Measurements from ENCODE around the gene DIAPH1. TPM values are rescaled to one million over a fixed set of nuclear protein-coding genes. Genes with fewer than 3 reads are reported as not detected.

The DIAPH1 gene
- polyA plus RNA-seq, 1 experiment = 27.1 TPM

- Histone ChIP-seq H3K27me3 (ENCODE audit: control insufficient read depth, insufficient read depth, low read length) (no peaks in the 10 kb centered on the region), H3K27ac (ENCODE audit: low read depth, low read length) (no peak overlapping the region), H3K9me3 (ENCODE audit: control insufficient read depth, insufficient read depth, low read length) (peaks cover 11% of the 10 kb centered on the region; the same call in 1 of the 2 replicates), H3K4me3 (ENCODE audit: low read depth, low read length) (no peak overlapping the region)
- CTCF ChIA-PET = no interaction called here
- DNase-seq (ENCODE audit: low read depth, low spot score) = no peak
- TF ChIP-seq, protein P1, sequence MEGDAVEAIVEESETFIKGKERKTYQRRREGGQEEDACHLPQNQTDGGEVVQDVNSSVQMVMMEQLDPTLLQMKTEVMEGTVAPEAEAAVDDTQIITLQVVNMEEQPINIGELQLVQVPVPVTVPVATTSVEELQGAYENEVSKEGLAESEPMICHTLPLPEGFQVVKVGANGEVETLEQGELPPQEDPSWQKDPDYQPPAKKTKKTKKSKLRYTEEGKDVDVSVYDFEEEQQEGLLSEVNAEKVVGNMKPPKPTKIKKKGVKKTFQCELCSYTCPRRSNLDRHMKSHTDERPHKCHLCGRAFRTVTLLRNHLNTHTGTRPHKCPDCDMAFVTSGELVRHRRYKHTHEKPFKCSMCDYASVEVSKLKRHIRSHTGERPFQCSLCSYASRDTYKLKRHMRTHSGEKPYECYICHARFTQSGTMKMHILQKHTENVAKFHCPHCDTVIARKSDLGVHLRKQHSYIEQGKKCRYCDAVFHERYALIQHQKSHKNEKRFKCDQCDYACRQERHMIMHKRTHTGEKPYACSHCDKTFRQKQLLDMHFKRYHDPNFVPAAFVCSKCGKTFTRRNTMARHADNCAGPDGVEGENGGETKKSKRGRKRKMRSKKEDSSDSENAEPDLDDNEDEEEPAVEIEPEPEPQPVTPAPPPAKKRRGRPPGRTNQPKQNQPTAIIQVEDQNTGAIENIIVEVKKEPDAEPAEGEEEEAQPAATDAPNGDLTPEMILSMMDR (IDR thresholded peaks at IDR 0.05; ENCODE audit: low read depth, low read length) = no peak
- POLR2A ChIA-PET = no interaction called here
Observed at GRCh38 chr5:141494761-141495452, 123.9 kb downstream of the DIAPH1 start.

DNA sequence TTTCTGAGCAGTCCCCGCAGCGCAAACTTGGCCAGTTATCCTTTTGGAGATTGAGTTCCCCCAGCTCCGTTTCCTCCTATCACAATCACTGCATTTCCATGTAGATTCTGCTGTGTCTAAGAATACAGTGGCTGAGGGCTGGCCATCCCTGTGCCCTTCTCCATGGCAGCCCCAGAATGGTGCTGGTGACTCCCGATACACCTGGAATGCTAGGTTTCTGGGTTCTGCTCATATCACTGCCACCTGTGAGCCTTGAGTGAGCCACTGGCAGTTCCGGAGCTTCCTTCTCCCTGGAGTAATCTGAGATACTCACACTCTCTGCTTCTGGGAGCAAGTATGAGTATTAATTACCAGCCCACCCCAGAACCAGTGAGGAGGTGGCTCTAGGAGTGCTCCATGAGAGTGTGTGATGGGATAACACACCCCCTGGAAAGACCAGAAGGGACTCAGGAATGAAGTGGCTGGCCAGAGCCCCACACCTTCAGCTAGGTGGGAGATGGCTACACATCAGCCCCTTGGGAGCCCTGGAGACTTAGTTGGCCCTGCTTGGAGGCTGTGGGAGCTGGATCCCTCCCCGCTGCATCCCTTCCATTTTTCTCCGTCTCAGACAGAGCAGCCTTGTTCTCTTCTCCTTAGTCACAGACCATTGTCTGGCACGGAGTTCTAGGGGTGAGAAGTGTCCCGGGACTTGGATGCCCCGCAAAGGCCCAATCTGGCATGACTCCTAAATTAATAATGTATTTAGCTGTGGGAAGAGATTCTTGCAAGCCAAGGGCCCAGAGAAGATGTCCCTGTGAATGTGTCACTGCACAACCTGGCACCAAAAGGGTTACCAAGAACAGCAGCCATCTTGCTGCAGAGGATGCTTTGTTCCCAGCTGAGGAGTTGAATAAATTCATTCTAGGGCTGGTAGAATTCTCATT, 125.0 kb downstream of the DIAPH1 start:
- Histone ChIP-seq H3K9me3 (ENCODE audit: control insufficient read depth, insufficient read depth, low read length) (peaks cover 11% of the 10 kb centered on the region; the same call in 1 of the 2 replicates), H3K27ac (ENCODE audit: low read depth, low read length) (no peak overlapping the region), H3K4me3 (ENCODE audit: low read depth, low read length) (no peak overlapping the region), H3K27me3 (ENCODE audit: control insufficient read depth, insufficient read depth, low read length) (no peaks in the 10 kb centered on the region)
- CTCF ChIA-PET = interaction anchor here (0.6 to 1.5 kb wide), 9 partner anchors 15 to 81 kb away, joined by 3 to 5 read pairs (median 3); partner anchors contain the start of genes PCDHGA10 and PCDHGB7
- TF ChIP-seq, protein P1 (IDR thresholded peaks at IDR 0.05; ENCODE audit: low read depth, low read length) = no peak
- POLR2A ChIA-PET = no interaction called here
- DNase-seq (ENCODE audit: low read depth, low spot score) = no peak

DNA sequence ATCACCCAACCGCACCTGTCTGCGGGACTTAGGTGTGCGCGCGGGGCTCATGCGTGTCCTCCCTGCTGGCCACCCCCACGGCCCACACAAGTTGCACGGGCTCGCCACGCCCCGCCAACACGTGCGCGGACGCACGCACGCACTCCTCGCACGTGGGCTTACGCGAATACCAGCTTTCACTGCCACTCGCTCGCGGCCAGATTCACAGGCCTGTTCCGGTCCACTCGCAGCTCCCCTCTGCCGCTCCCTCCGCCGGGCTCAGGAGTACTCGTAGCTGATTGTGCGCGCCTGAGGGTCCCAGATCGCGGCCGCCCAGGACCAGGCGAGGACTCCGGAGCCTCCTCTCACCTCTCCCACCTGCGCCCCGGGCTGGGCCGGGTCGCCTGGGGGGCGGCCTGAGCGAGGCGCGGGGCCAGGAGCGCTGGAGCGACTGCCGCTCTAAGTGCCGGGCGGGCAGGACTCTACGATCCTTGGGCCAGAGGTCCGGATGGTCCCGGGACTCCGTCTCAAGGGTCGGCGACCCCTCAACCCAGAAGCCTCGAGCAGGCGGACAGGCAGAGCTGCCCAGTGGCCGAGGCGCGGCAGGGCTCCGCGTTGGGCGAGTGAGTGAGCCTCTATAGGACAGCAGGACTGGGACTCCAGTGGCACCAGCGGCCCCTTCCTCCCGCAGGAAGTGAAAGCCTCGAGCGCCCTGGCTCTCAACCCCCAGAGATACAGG, 126.5 kb downstream of the DIAPH1 start:
- Histone ChIP-seq H3K9me3 (ENCODE audit: control insufficient read depth, insufficient read depth, low read length) (peaks cover 11% of the 10 kb centered on the region; the same call in 1 of the 2 replicates), H3K27ac (ENCODE audit: low read depth, low read length) (no peak overlapping the region), H3K4me3 (ENCODE audit: low read depth, low read length) (no peak overlapping the region), H3K27me3 (ENCODE audit: control insufficient read depth, insufficient read depth, low read length) (no peaks in the 10 kb centered on the region)
- no peak for DNase-seq (ENCODE audit: low read depth, low spot score)
- CTCF ChIA-PET = interaction anchor here (0.9 to 1.5 kb wide), 6 partner anchors 21 to 79 kb away, joined by 3 to 5 read pairs (median 4); partner anchors contain the start of genes PCDHGA10 and PCDHGB7
- POLR2A ChIA-PET = no interaction called here
- TF ChIP-seq, protein P1 (IDR thresholded peaks at IDR 0.05; ENCODE audit: low read depth, low read length) = no peak

GRCh38 chr5:141491323-141492167, 127.3 kb downstream of the DIAPH1 start:
- H3K9me3 ChIP-seq (ENCODE audit: control insufficient read depth, insufficient read depth, low read length) = peaks cover 11% of the 10 kb centered on the region; the same call in 1 of the 2 replicates
- no peak overlapping the region for H3K27ac ChIP-seq (ENCODE audit: low read depth, low read length)
- TF ChIP-seq, protein P1 (IDR thresholded peaks at IDR 0.05; ENCODE audit: low read depth, low read length) = no peak
- no peak for DNase-seq (ENCODE audit: low read depth, low spot score)
- H3K27me3 ChIP-seq (ENCODE audit: control insufficient read depth, insufficient read depth, low read length) = no peaks in the 10 kb centered on the region
- ChIA-PET CTCF (no interaction called here), POLR2A (no interaction called here)
- H3K4me3 ChIP-seq (ENCODE audit: low read depth, low read length) = no peak overlapping the region

All from AG04450 (cell line).